HepG2 (cell line): ENCODE data around the gene PET117. TPM values are rescaled to one million over a fixed set of nuclear protein-coding genes. Genes with fewer than 3 reads are reported as not detected.

Source experiments
- BRD4 ChIP-seq: sonication (generic); formaldehyde crosslinking; IDR thresholded peaks from 2 replicates; pipeline ENCODE4 v1.4.0; 2020; ENCODE audit warnings: missing genetic modification reagents
- CEBPB ChIP-seq: IDR thresholded peaks from 2 replicates; pipeline ENCODE4 v1.6.1; 2011; ENCODE audit warnings: low read depth, low read length, improper control_type of control experiment, borderline replicate concordance
- CEBPG ChIP-seq: IDR thresholded peaks from 2 replicates; pipeline ENCODE4 v1.6.1; 2016
- FOXJ3 ChIP-seq: sonication (generic); formaldehyde crosslinking; IDR thresholded peaks from 2 replicates; pipeline ENCODE4 v1.4.0; 2020; ENCODE audit warnings: missing genetic modification reagents, mild to moderate bottlenecking, borderline replicate concordance
- KDM3A ChIP-seq: IDR thresholded peaks from 2 replicates; pipeline ENCODE4 v1.6.1; 2018; ENCODE audit warnings: low read depth, missing compliant biosample characterization
- KDM6A ChIP-seq: IDR thresholded peaks from 2 replicates; pipeline ENCODE4 v1.6.1; 2016; ENCODE audit warnings: low read depth
- LCORL ChIP-seq, 2 experiments: fragments of 450-650 bp in 1 of 2; sonication (generic) in 1 of 2; formaldehyde crosslinking in 1 of 2; IDR thresholded peaks; 2 replicates each; pipeline versions ENCODE4 v1.5.0 to v1.6.1; 2017 to 2020; ENCODE audit warnings: antibody characterized with exemption in 1 of 2, missing genetic modification reagents in 1 of 2
- MBNL3 ChIP-seq: fragments of 250-450 bp; sonication (Bioruptor Pico); conservative IDR thresholded peaks from 2 replicates; pipeline ENCODE4 v1.8.0; 2022; ENCODE audit warnings: mild to moderate bottlenecking, inconsistent platforms
- MTA3 ChIP-seq: sonication (generic); formaldehyde crosslinking; IDR thresholded peaks from 2 replicates; pipeline ENCODE4 v1.4.0; 2020; ENCODE audit warnings: missing genetic modification reagents
- NBN ChIP-seq: fragments of 450-650 bp; conservative IDR thresholded peaks from 2 replicates; pipeline ENCODE4 v1.6.1; 2017
- NFIC ChIP-seq: IDR thresholded peaks from 2 replicates; pipeline ENCODE4 v1.6.1; 2012; ENCODE audit warnings: mild to moderate bottlenecking, low read length, inconsistent platforms
- PHF21A ChIP-seq: sonication (generic); formaldehyde crosslinking; IDR thresholded peaks from 2 replicates; pipeline ENCODE4 v1.5.0; 2020; ENCODE audit warnings: mild to moderate bottlenecking, missing genetic modification reagents
- PLSCR1 ChIP-seq: sonication (generic); formaldehyde crosslinking; IDR thresholded peaks from 2 replicates; pipeline ENCODE4 v1.5.0; 2020; ENCODE audit warnings: missing genetic modification reagents, mild to moderate bottlenecking, borderline replicate concordance
- PRPF4 ChIP-seq: fragments of 200-400 bp; formaldehyde crosslinking; IDR thresholded peaks from 2 replicates; pipeline ENCODE4 v1.6.1; 2016; ENCODE audit warnings: low read length, low read depth; ENCODE audit not compliant: poor library complexity, severe bottlenecking
- RNF2 ChIP-seq: fragments of 450-650 bp; conservative IDR thresholded peaks from 2 replicates; pipeline ENCODE4 v1.6.1; 2016; ENCODE audit warnings: low read depth
- RXRA ChIP-seq: sonication (generic); formaldehyde crosslinking; IDR thresholded peaks from 2 replicates; pipeline ENCODE4 v1.5.1; 2020; ENCODE audit warnings: missing genetic modification reagents
- SIN3A ChIP-seq: IDR thresholded peaks from 2 replicates; pipeline ENCODE4 v1.6.1; 2011; ENCODE audit warnings: low read depth, mild to moderate bottlenecking, control low read depth, low read length, borderline replicate concordance
- SP4 ChIP-seq: sonication (generic); formaldehyde crosslinking; IDR thresholded peaks from 2 replicates; pipeline ENCODE4 v1.8.1; 2023; ENCODE audit warnings: mild to moderate bottlenecking, missing genetic modification reagents
- THAP7 ChIP-seq: sonication (generic); formaldehyde crosslinking; IDR thresholded peaks from 2 replicates; pipeline ENCODE4 v1.8.1; 2023; ENCODE audit warnings: mild to moderate bottlenecking, missing genetic modification reagents
- WIZ ChIP-seq: sonication (generic); formaldehyde crosslinking; IDR thresholded peaks from 2 replicates; pipeline ENCODE4 v1.5.1; 2020; ENCODE audit warnings: mild to moderate bottlenecking, missing genetic modification reagents
- ZBTB38 ChIP-seq: sonication (generic); formaldehyde crosslinking; IDR thresholded peaks from 2 replicates; pipeline ENCODE4 v1.5.1; 2020; ENCODE audit warnings: mild to moderate bottlenecking, missing genetic modification reagents
- ZNF138 ChIP-seq: sonication (generic); formaldehyde crosslinking; IDR thresholded peaks from 2 replicates; pipeline ENCODE4 v1.5.0; 2020; ENCODE audit warnings: mild to moderate bottlenecking, low read depth, missing genetic modification reagents
- ZNF276 ChIP-seq: sonication (generic); formaldehyde crosslinking; IDR thresholded peaks from 2 replicates; pipeline ENCODE4 v1.4.0; 2020; ENCODE audit warnings: mild to moderate bottlenecking, low read depth, missing genetic modification reagents
- ZNF414 ChIP-seq: sonication (generic); formaldehyde crosslinking; IDR thresholded peaks from 2 replicates; pipeline ENCODE4 v1.5.0; 2020; ENCODE audit warnings: missing genetic modification reagents
- ZNF468 ChIP-seq: sonication (generic); formaldehyde crosslinking; IDR thresholded peaks from 2 replicates; pipeline ENCODE4 v1.8.0; 2022; ENCODE audit warnings: mild to moderate bottlenecking, moderate library complexity, missing genetic modification reagents
- ZNF615 ChIP-seq: sonication (generic); formaldehyde crosslinking; IDR thresholded peaks from 2 replicates; pipeline ENCODE4 v1.5.0; 2020; ENCODE audit warnings: mild to moderate bottlenecking, missing genetic modification reagents, borderline replicate concordance
- ZNF709 ChIP-seq: sonication (generic); formaldehyde crosslinking; IDR thresholded peaks from 2 replicates; pipeline ENCODE4 v1.5.0; 2020; ENCODE audit warnings: mild to moderate bottlenecking, missing genetic modification reagents
- ZNF780A ChIP-seq: sonication (generic); formaldehyde crosslinking; IDR thresholded peaks from 2 replicates; pipeline ENCODE4 v1.8.0; 2022; ENCODE audit warnings: mild to moderate bottlenecking, missing genetic modification reagents, moderate library complexity
- ZSCAN21 ChIP-seq: sonication (generic); formaldehyde crosslinking; IDR thresholded peaks from 2 replicates; pipeline ENCODE4 v1.8.0; 2022; ENCODE audit warnings: mild to moderate bottlenecking, missing genetic modification reagents, moderate library complexity, borderline replicate concordance
- polyA plus RNA-seq, 8 experiments: library from polyadenylated mRNA; depleted of rRNA in 3 of 8; stranded (reverse) in 7 of 8; unstranded in 1 of 8; fragments of >200 nt; fragmentation: Illumina TruSeq in 4 of 8; extraction: Trizol in 4 of 8; gene quantifications; 2 replicates each; pipeline versions ENCODE4 v1.2.1 to v1.2.3, GENCODE V29; 2011 to 2016; ENCODE audit warnings: low read depth in 4 of 8, missing spikeins in 1 of 8, mixed read lengths in 1 of 8; ENCODE audit not compliant: insufficient read depth in 1 of 8
- total RNA-seq, 5 experiments: library from RNA; depleted of rRNA; stranded (reverse); fragments of >200 nt; fragmentation: Illumina TruSeq; extraction: Trizol; gene quantifications; 2 replicates each; pipeline ENCODE4 v1.2.3, GENCODE V29; 2016; ENCODE audit warnings: low read depth in 1 of 5

Gene PET117
- total and polyA plus RNA-seq, 2 of the 13 experiments (the other 11 are each of a cell fraction or from before 2014, with no cell fraction given) = 22.2 to 48.2 TPM

GRCh38 chr20:18144541-18145099 lies 7.0 kb downstream of the PET117 start (continued):
- no peak for TF ChIP-seq ZNF414 (CRISPR knock-in tag)
- no peak for TF ChIP-seq MTA3
- no peak for TF ChIP-seq RNF2
- no peak for TF ChIP-seq MBNL3
- peak; percentile 57; the same call in 1 of the 2 replicates for TF ChIP-seq NFIC
- TF ChIP-seq SIN3A = no peak
- peak; percentile 85 for TF ChIP-seq PHF21A (CRISPR knock-in tag)
- TF ChIP-seq FOXJ3 (CRISPR knock-in tag) = 0 out of 2 replicates have a peak, but pooled peaks have one; percentile 12
- no peak for TF ChIP-seq ZNF276 (CRISPR knock-in tag)
- peak; percentile 96; the same call in 1 of the 2 replicates for TF ChIP-seq ZNF615 (CRISPR knock-in tag)
- no peak for TF ChIP-seq BRD4 (CRISPR knock-in tag)
- TF ChIP-seq NBN = no peak
- TF ChIP-seq ZSCAN21 (CRISPR knock-in tag) = no peak
- no peak for TF ChIP-seq ZNF709
- TF ChIP-seq CEBPB = peak; percentile 63; the same call in 1 of the 2 replicates
- peak; percentile 73; the same call in 1 of the 2 replicates for TF ChIP-seq CEBPG (CRISPR knock-in tag)
- no peak for TF ChIP-seq PLSCR1 (CRISPR knock-in tag)
- no peak for TF ChIP-seq ZNF468 (CRISPR knock-in tag)
- no peak; the same call in 1 of the 2 replicates for TF ChIP-seq THAP7 (CRISPR knock-in tag)
- TF ChIP-seq ZBTB38 (CRISPR knock-in tag) = no peak
- no peak for TF ChIP-seq ZNF138
- TF ChIP-seq WIZ (CRISPR knock-in tag) = no peak
- TF ChIP-seq RXRA = no peak; the same call in 1 of the 2 replicates
- TF ChIP-seq KDM3A = no peak
- peak; percentile 43; the same call in 1 of the 2 replicates for TF ChIP-seq KDM6A (CRISPR knock-in tag)
- TF ChIP-seq SP4 (CRISPR knock-in tag) = no peak
- no peak for TF ChIP-seq ZNF780A (CRISPR knock-in tag)
- TF ChIP-seq PRPF4 = no peak
- peak; percentile 87 for TF ChIP-seq LCORL (IDR thresholded peaks at IDR 0.05)
- peak; percentile 95 for TF ChIP-seq LCORL (CRISPR knock-in tag; IDR thresholded peaks at IDR 0.05)
